ENCODE data around the gene ROR2. TPM values are rescaled to one million over a fixed set of nuclear protein-coding genes. Genes with fewer than 3 reads are reported as not detected.
"Not testable (repeated sequence)": the region's sequence is repeated elsewhere in the genome, so short reads cannot be mapped to it uniquely, and the experiment has no call there.

The ROR2 gene
- total RNA-seq, 2 donors from 2014 or later = 4.0 to 5.4 TPM

DNA sequence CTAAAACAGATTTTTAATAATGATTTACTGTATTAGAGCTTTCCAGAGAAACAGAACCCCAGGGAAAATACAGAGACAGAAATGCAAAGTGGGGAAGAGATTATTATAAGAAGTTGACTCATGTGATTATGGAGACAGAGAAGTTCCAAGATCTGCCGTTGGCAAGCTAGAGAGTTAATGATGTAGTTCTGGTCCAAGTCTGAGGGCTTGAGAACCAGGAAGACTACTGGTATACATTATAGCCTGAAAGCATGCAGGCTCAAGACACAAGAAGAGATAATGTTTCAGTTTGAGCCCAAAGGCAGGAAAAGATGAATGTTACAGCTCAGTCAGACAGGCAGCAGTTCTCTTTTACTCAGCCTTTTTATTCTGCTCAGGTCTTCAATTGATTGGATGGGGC, 427.5 kb downstream of the ROR2 start:
- ATAC-seq (no peak), DNase-seq (no peak)

DNA sequence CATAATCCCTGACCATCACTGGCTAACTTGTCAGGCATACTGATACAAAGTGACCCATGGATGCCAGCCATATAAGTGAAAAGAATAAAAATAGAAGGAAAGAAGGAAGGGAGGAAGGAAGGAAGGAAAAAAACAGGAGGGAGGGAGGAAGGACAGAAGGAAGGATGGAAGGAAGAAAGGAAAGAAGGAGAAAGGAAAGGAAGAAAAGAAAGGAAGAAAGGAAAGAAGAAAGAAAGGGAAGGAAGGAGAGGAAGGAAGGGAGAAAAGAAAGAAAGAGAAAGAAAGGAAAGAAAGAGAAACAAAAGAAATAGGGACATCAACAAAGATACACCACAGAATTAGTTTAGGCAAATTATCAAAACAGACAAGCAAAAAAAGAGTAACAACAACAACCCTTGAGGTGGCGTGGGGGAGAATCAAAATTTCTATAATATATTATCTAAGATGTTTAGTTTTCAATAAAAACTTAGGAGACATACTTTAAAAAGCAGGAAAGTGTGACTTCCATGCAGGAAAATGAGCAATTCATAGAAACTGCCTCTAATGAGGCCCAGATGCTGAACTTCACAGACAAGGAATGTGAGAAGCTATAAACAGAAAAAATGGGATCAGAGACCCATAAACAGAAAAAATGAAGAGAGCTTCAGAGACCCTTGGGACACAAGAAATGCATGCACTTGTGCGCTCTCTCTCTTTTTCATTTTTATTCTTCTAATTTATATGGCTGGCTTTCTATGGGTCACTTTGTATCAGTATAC, 430.3 kb downstream of the ROR2 start:
- DNase-seq (no peak), ATAC-seq (no peak)
- Histone ChIP-seq H3K4me1 (no peaks in the 10 kb centered on the region), H3K27me3 (no peaks in the 10 kb centered on the region), H3K4me3 (no peak overlapping the region), H3K36me3 (replicated peaks in 1 of 2; ENCODE audit: insufficient read depth in 1 of 2, low read depth in 2 of 2) (no peaks in the 10 kb centered on the region), H3K9me3 (no peaks in the 10 kb centered on the region), H3K27ac (no peak overlapping the region)
- WGBS, 2 donors = 96 to 97% methylated on average over 2 of the region's 2 CpGs
- TF ChIP-seq, protein P1, sequence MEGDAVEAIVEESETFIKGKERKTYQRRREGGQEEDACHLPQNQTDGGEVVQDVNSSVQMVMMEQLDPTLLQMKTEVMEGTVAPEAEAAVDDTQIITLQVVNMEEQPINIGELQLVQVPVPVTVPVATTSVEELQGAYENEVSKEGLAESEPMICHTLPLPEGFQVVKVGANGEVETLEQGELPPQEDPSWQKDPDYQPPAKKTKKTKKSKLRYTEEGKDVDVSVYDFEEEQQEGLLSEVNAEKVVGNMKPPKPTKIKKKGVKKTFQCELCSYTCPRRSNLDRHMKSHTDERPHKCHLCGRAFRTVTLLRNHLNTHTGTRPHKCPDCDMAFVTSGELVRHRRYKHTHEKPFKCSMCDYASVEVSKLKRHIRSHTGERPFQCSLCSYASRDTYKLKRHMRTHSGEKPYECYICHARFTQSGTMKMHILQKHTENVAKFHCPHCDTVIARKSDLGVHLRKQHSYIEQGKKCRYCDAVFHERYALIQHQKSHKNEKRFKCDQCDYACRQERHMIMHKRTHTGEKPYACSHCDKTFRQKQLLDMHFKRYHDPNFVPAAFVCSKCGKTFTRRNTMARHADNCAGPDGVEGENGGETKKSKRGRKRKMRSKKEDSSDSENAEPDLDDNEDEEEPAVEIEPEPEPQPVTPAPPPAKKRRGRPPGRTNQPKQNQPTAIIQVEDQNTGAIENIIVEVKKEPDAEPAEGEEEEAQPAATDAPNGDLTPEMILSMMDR (IDR thresholded peaks at IDR 0.05) = no peak
- intact Hi-C loops (cut with DNase I) = no loop called here

More for the DNA sequence above, 427.5 kb downstream of the ROR2 start:
- H3K9me3 ChIP-seq = no peaks in the 10 kb centered on the region
- no peak overlapping the region for H3K4me3 ChIP-seq
- no peaks in the 10 kb centered on the region for H3K36me3 ChIP-seq (replicated peaks in 1 of 2; ENCODE audit: insufficient read depth in 1 of 2, low read depth in 2 of 2)
- no peaks in the 10 kb centered on the region for H3K27me3 ChIP-seq
- WGBS, 2 donors = 19 to 36% methylated on average over 1 of the region's 1 CpG
- intact Hi-C loops (cut with DNase I) = no loop called here
- H3K4me1 ChIP-seq = no peaks in the 10 kb centered on the region
- H3K27ac ChIP-seq = no peak overlapping the region
- TF ChIP-seq, protein P1 (IDR thresholded peaks at IDR 0.05) = no peak
- TF ChIP-seq POLR2A (IDR thresholded peaks at IDR 0.05) = no peak

DNA sequence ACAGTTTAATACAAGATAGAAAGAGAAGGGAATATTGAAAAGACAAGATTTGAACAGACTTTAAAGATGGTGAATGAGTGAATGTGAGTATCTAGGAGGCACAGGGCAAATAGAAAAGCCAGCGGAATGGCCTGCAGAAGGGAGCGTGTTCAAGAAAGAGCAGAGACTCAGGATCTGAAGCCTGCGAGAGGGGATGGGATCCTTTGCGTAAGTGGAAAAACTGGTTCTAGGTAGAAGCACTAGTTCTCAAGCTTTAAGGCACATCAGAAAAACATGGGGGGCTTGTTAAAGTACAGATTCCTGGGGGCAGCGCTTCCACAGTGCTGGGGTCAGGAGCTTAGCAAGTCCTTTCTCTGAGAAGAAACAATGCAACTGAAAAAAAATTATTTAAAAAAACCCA, 431.6 kb downstream of the ROR2 start:
- Histone ChIP-seq H3K4me1 (no peaks in the 10 kb centered on the region), H3K36me3 (replicated peaks in 1 of 2; ENCODE audit: insufficient read depth in 1 of 2, low read depth in 2 of 2) (no peaks in the 10 kb centered on the region), H3K9me3 (no peaks in the 10 kb centered on the region), H3K27me3 (no peaks in the 10 kb centered on the region), H3K4me3 (no peak overlapping the region), H3K27ac (no peak overlapping the region)
- TF ChIP-seq, protein P1 (IDR thresholded peaks at IDR 0.05) = no peak
- no peak for TF ChIP-seq POLR2A (IDR thresholded peaks at IDR 0.05)
- intact Hi-C loops (cut with DNase I) = no loop called here
- ATAC-seq (no peak), DNase-seq (no peak)
- WGBS, 2 donors = 85 to 98% methylated on average over 5 of the region's 5 CpGs

DNA sequence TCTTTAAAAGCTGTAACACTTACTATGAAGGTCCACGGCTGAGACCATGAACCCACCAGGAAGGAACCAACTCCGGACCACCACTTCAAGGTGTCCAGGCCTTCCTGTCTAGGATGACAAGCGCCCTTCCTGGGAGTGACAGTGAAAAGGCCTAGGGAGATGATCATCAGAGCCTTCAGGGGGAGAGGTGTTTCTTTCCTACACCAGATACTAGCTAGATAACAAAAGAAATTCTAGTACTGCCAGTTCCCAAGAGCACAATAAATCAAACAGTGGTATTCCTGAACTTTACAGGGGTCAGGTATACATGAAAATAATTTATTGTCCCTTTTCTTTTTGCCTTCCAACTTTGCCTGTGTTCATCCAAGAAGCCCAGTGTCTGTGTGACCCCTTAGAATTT, 432.2 kb downstream of the ROR2 start:
- no peaks in the 10 kb centered on the region for H3K36me3 ChIP-seq (replicated peaks in 1 of 2; ENCODE audit: insufficient read depth in 1 of 2, low read depth in 2 of 2)
- H3K27ac ChIP-seq = no peak overlapping the region
- DNase-seq = no peak
- 72 to 92% methylated on average over 3 of the region's 3 CpGs for WGBS, 2 donors
- no peaks in the 10 kb centered on the region for H3K4me1 ChIP-seq
- TF ChIP-seq POLR2A (IDR thresholded peaks at IDR 0.05) = no peak
- TF ChIP-seq, protein P1 (IDR thresholded peaks at IDR 0.05) = no peak
- H3K4me3 ChIP-seq = no peak overlapping the region
- intact Hi-C loops (cut with DNase I) = no loop called here
- ATAC-seq = no peak
- no peaks in the 10 kb centered on the region for H3K27me3 ChIP-seq
- H3K9me3 ChIP-seq = no peaks in the 10 kb centered on the region

DNA sequence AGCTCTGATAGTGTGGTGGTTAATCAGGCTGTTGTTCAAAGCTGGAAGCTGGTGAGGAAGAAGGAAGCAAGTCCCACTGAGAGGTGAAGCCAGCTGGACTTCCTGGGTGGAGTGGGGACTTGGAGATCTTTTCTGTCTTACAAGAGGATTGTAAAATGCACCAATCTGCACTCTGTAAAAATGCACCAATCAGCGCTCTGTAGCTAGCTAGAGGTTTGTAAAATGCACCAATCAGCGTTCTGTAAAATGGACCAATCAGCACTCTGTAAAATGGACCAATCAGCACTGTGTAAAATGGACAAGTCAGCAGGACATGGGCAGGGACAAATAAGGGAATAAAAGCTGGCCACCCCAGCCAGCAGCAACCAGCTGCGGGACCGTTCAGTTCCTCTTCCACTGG, 432.7 kb downstream of the ROR2 start:
- H3K27ac ChIP-seq; H3K4me3 ChIP-seq; H3K36me3 ChIP-seq (replicated peaks in 1 of 2; ENCODE audit: insufficient read depth in 1 of 2, low read depth in 2 of 2); ATAC-seq; H3K4me1 ChIP-seq; H3K9me3 ChIP-seq; intact Hi-C loops (cut with DNase I); DNase-seq; H3K27me3 ChIP-seq: not testable (repeated sequence)
- 82 to 92% methylated on average over 4 of the region's 4 CpGs for WGBS, 2 donors
